ENCODE results near the gene CTH. TPM values are rescaled to one million over a fixed set of nuclear protein-coding genes. Genes with fewer than 3 reads are reported as not detected.
"Not testable (repeated sequence)": the region's sequence is repeated elsewhere in the genome, so short reads cannot be mapped to it uniquely, and the experiment has no call there.

The CTH gene
- total RNA-seq, 4 donors from 2014 or later: 1.3 to 6.9 (median 2.5) TPM

- Histone ChIP-seq H3K4me3 (no peak overlapping the region), H3K9me3 (no peaks in the 10 kb centered on the region), H3K27ac (no peak overlapping the region), H3K36me3 (no peaks in the 10 kb centered on the region), H3K27me3 (no peaks in the 10 kb centered on the region), H3K4me1 (no peaks in the 10 kb centered on the region)
- DNase-seq (no peak), ATAC-seq (no peak)
- in situ Hi-C loops (cut with MboI; ENCODE audit: low sequenced_read_pairs in 4 of 4): no loop called here
- no peak for TF ChIP-seq CTCF (IDR thresholded peaks at IDR 0.05 in 4 of 5, conservative IDR thresholded peaks at IDR 0.05 in 1 of 5)
- TF ChIP-seq POLR2A (IDR thresholded peaks at IDR 0.05): no peak
- intact Hi-C loops (cut with DNase I; ENCODE audit: low total_unique reads): no loop called here
Observed at GRCh38 chr1:70372426-70372825, 38.6 kb upstream of the CTH start.

- H3K4me1 ChIP-seq; H3K4me3 ChIP-seq; H3K27me3 ChIP-seq; ATAC-seq; in situ Hi-C loops (cut with MboI; ENCODE audit: low sequenced_read_pairs in 4 of 4); intact Hi-C loops (cut with DNase I; ENCODE audit: low total_unique reads); H3K36me3 ChIP-seq; DNase-seq; H3K27ac ChIP-seq; H3K9me3 ChIP-seq: not testable (repeated sequence)
Observed at GRCh38 chr1:70373580-70373979, 37.5 kb upstream of the CTH start.

DNA sequence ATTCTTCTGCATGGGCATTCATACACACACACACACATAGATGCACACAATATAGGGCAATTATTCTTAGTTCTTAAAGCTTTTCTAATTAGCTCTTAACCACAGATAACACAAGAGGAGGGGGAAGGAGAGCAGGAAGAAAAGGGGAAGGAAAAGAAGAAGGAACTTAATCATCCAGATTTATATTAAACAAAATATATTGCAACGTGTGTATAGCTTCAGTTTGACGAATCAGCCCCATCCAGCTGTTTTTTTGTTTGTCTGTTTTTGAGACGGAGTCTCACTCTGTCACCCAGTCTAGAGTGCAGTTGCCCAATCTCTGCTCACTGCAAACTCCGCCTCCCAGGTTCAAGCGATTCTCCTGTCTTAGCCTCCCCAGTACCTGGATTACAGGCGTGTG lies 34.9 kb upstream of the CTH start:
- H3K27ac ChIP-seq: no peak overlapping the region
- no peak for ATAC-seq
- intact Hi-C loops (cut with DNase I; ENCODE audit: low total_unique reads): no loop called here
- in situ Hi-C loops (cut with MboI; ENCODE audit: low sequenced_read_pairs in 4 of 4): no loop called here
- H3K4me1 ChIP-seq: no peaks in the 10 kb centered on the region
- no peaks in the 10 kb centered on the region for H3K9me3 ChIP-seq
- no peak for DNase-seq
- TF ChIP-seq POLR2A (IDR thresholded peaks at IDR 0.05) (no peak), CTCF (IDR thresholded peaks at IDR 0.05 in 4 of 5, conservative IDR thresholded peaks at IDR 0.05 in 1 of 5) (no peak)
- H3K36me3 ChIP-seq: no peaks in the 10 kb centered on the region
- no peaks in the 10 kb centered on the region for H3K27me3 ChIP-seq
- no peak overlapping the region for H3K4me3 ChIP-seq

GRCh38 chr1:70382682-70383081 lies 28.4 kb upstream of the CTH start:
- intact Hi-C loops (cut with DNase I; ENCODE audit: low total_unique reads): no loop called here
- TF ChIP-seq CTCF (IDR thresholded peaks at IDR 0.05 in 4 of 5, conservative IDR thresholded peaks at IDR 0.05 in 1 of 5) (no peak), POLR2A (IDR thresholded peaks at IDR 0.05) (no peak)
- Histone ChIP-seq H3K4me1 (no peaks in the 10 kb centered on the region), H3K9me3 (no peaks in the 10 kb centered on the region), H3K36me3 (no peaks in the 10 kb centered on the region), H3K4me3 (no peak overlapping the region), H3K27ac (no peak overlapping the region), H3K27me3 (no peaks in the 10 kb centered on the region)
- no peak for DNase-seq
- no peak for ATAC-seq
- in situ Hi-C loops (cut with MboI; ENCODE audit: low sequenced_read_pairs in 4 of 4): no loop called here

- Histone ChIP-seq H3K9me3 (no peaks in the 10 kb centered on the region), H3K27ac (no peak overlapping the region), H3K4me1 (no peaks in the 10 kb centered on the region), H3K4me3 (no peak overlapping the region), H3K36me3 (no peaks in the 10 kb centered on the region), H3K27me3 (no peaks in the 10 kb centered on the region)
- DNase-seq (no peak), ATAC-seq (no peak)
- intact Hi-C loops (cut with DNase I; ENCODE audit: low total_unique reads) (no loop called here), in situ Hi-C loops (cut with MboI; ENCODE audit: low sequenced_read_pairs in 4 of 4) (no loop called here)
- TF ChIP-seq POLR2A (IDR thresholded peaks at IDR 0.05): no peak
- TF ChIP-seq CTCF (IDR thresholded peaks at IDR 0.05 in 4 of 5, conservative IDR thresholded peaks at IDR 0.05 in 1 of 5): no peak
Observed at GRCh38 chr1:70383483-70383882, 27.6 kb upstream of the CTH start.

Measured in gastrocnemius medialis (tissue), 4 donors.